Neural cell (in vitro differentiated cells): ENCODE results near the gene DACH1. TPM values are rescaled to one million over a fixed set of nuclear protein-coding genes. Genes with fewer than 3 reads are reported as not detected.
"Not testable (repeated sequence)": the region's sequence is repeated elsewhere in the genome, so short reads cannot be mapped to it uniquely, and the experiment has no call there.

Experiments used
- H2AFZ ChIP-seq: fragments of 200-600, 300-800 bp; sonication (generic), shearing (Covaris generic); 2 replicates; pipeline ENCODE4 v1.6.0; 2014; ENCODE audit warnings: low read depth, mild to moderate bottlenecking, antibody characterized with exemption, low read length, moderate library complexity
- H3F3A ChIP-seq: fragments of 200-600 bp; shearing (Covaris generic); 2 replicates; pipeline ENCODE4 v1.6.1; 2016; ENCODE audit warnings: mild to moderate bottlenecking, moderate library complexity, mixed read lengths, antibody characterized with exemption, low read length; ENCODE audit not compliant: insufficient read depth, poor library complexity, severe bottlenecking
- H3K27ac ChIP-seq: fragments of 200-600, 300-800 bp; sonication (generic), shearing (Covaris generic); 2 replicates; pipeline ENCODE4 v1.5.1; 2014; ENCODE audit warnings: mild to moderate bottlenecking, low read length, moderate library complexity
- H3K27me3 ChIP-seq: fragments of 300-800, 200-600 bp; sonication (generic), shearing (Covaris generic); 2 replicates; pipeline ENCODE4 v1.6.0; 2014; ENCODE audit warnings: mild to moderate bottlenecking, low read depth, low read length, moderate library complexity; ENCODE audit not compliant: insufficient read depth
- H3K36me3 ChIP-seq: fragments of 300-800, 200-600 bp; sonication (generic), shearing (Covaris generic); 2 replicates; pipeline ENCODE4 v1.5.1; 2014; ENCODE audit warnings: mild to moderate bottlenecking, antibody characterized with exemption, low read length, moderate library complexity; ENCODE audit not compliant: insufficient read depth
- H3K4me2 ChIP-seq: fragments of 300-800, 200-600 bp; sonication (generic), shearing (Covaris generic); 2 replicates; pipeline ENCODE4 v1.6.0; 2014; ENCODE audit warnings: mild to moderate bottlenecking, low read length
- H3K4me3 ChIP-seq: fragments of 300-800, 200-600 bp; sonication (generic), shearing (Covaris generic); 2 replicates; pipeline ENCODE4 v1.5.1; 2014; ENCODE audit warnings: mild to moderate bottlenecking, low read length, moderate library complexity
- H3K79me2 ChIP-seq: fragments of 200-600 bp; shearing (Covaris generic); replicated peaks from 2 replicates; pipeline ENCODE4 v1.6.0; 2014; ENCODE audit warnings: mild to moderate bottlenecking, low read length, moderate library complexity; ENCODE audit not compliant: insufficient read depth
- H3K9ac ChIP-seq: fragments of 300-800, 200-600 bp; sonication (generic), shearing (Covaris generic); 2 replicates; pipeline ENCODE4 v1.6.1; 2016; ENCODE audit warnings: mild to moderate bottlenecking, low read length, mixed read lengths
- H3K9me2 ChIP-seq: fragments of 200-600 bp; shearing (Covaris generic); 2 replicates; pipeline ENCODE4 v1.6.1; 2016; ENCODE audit warnings: mild to moderate bottlenecking, low read length, mixed read lengths; ENCODE audit not compliant: insufficient read depth
- H3K9me3 ChIP-seq: fragments of 200-600, 300-800 bp; sonication (generic), shearing (Covaris generic); 2 replicates; pipeline ENCODE4 v1.6.1; 2016; ENCODE audit warnings: mild to moderate bottlenecking, mixed run types, low read length, moderate library complexity, mixed read lengths
- H4K20me1 ChIP-seq: fragments of 200-600 bp; shearing (Covaris generic); 2 replicates; pipeline ENCODE4 v1.6.1; 2016; ENCODE audit warnings: mild to moderate bottlenecking, mixed run types; ENCODE audit not compliant: insufficient read depth
- EP300 ChIP-seq: fragments of 450-650 bp; conservative IDR thresholded peaks from 2 replicates; pipeline ENCODE4 v1.6.1; 2014; ENCODE audit warnings: antibody characterized with exemption, mild to moderate bottlenecking, moderate library complexity; ENCODE audit not compliant: poor library complexity, severe bottlenecking
- EZH2 ChIP-seq: fragments of 200-600, 300-800 bp; shearing (Covaris generic), sonication (generic); IDR thresholded peaks from 2 replicates; pipeline ENCODE4 v1.6.1; 2014; ENCODE audit warnings: antibody characterized with exemption, low read length, borderline replicate concordance, mild to moderate bottlenecking; ENCODE audit not compliant: insufficient read depth, poor library complexity, severe bottlenecking
- MXI1 ChIP-seq: fragments of 450-650 bp; conservative IDR thresholded peaks from 2 replicates; pipeline ENCODE4 v1.6.1; 2014; ENCODE audit warnings: antibody characterized with exemption, mild to moderate bottlenecking; ENCODE audit not compliant: poor library complexity, severe bottlenecking
- POLR2AphosphoS5 ChIP-seq: IDR thresholded peaks from 2 replicates; pipeline ENCODE4 v1.6.1; 2012
- RAD21 ChIP-seq: fragments of 450-650 bp; conservative IDR thresholded peaks from 2 replicates; pipeline ENCODE4 v1.6.1; 2014; ENCODE audit warnings: antibody characterized with exemption, mild to moderate bottlenecking, moderate library complexity
- SMC3 ChIP-seq: fragments of 450-650 bp; conservative IDR thresholded peaks from 2 replicates; pipeline ENCODE4 v1.6.1; 2014; ENCODE audit warnings: antibody characterized with exemption, mild to moderate bottlenecking, moderate library complexity; ENCODE audit not compliant: poor library complexity
- TAF1 ChIP-seq: IDR thresholded peaks from 2 replicates; pipeline ENCODE4 v1.6.1; 2012; ENCODE audit warnings: low read depth
- polyA plus RNA-seq: library from polyadenylated mRNA; depleted of rRNA; stranded (reverse); fragments of >200 nt; gene quantifications from 2 replicates; pipeline ENCODE4 v1.2.3, GENCODE V29; 2014
- TF ChIP-seq, protein P1 (sequence below): fragments of 450-650 bp; IDR thresholded peaks from 2 replicates; pipeline ENCODE4 v1.5.1; 2014; ENCODE audit warnings: antibody characterized with exemption, mild to moderate bottlenecking, moderate library complexity; ENCODE audit not compliant: poor library complexity, severe bottlenecking
- TF ChIP-seq, protein P2 (sequence below): IDR thresholded peaks from 2 replicates; pipeline ENCODE4 v1.6.1; 2012; ENCODE audit warnings: borderline replicate concordance

DACH1 gene
- polyA plus RNA-seq, 1 donor from 2014 or later: 20.0 TPM

DNA sequence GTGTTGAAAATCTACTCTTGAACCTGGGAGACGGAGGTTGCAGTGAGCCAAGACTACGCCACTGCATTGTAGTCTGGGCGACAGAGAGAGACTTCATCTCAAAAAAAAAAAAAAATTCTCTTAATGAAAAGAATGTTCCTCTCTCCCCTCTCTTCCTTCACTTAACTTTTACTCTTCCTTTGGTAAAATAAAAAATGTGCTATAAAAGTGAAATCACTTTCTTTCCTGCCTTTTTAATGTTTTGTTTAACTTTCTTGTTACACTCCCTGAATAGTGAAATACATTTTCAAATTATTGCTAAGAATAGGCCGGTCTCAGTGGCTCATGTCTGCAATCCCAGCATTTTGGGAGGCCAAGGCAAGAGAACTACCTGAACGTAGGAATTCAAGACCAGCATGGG, 86.5 kb downstream of the DACH1 start:
- Histone ChIP-seq H3K79me2 (no peaks in the 10 kb centered on the region), H3K27me3 (no peaks in the 10 kb centered on the region), H2AFZ (no peak overlapping the region), H3K9ac (no peak overlapping the region), H3K4me2 (no peak overlapping the region), H3K9me2 (no peaks in the 10 kb centered on the region), H3K4me3 (no peak overlapping the region), H3K27ac (no peak overlapping the region), H3F3A (no peaks in the 10 kb centered on the region), H3K36me3 (no peaks in the 10 kb centered on the region), H4K20me1 (no peaks in the 10 kb centered on the region), H3K9me3 (no peaks in the 10 kb centered on the region)
- TF ChIP-seq MXI1 (no peak), EZH2 (no peak), SMC3 (no peak), EP300 (no peak), TAF1 (no peak), RAD21 (no peak), POLR2AphosphoS5 (no peak)
- TF ChIP-seq, protein P1, sequence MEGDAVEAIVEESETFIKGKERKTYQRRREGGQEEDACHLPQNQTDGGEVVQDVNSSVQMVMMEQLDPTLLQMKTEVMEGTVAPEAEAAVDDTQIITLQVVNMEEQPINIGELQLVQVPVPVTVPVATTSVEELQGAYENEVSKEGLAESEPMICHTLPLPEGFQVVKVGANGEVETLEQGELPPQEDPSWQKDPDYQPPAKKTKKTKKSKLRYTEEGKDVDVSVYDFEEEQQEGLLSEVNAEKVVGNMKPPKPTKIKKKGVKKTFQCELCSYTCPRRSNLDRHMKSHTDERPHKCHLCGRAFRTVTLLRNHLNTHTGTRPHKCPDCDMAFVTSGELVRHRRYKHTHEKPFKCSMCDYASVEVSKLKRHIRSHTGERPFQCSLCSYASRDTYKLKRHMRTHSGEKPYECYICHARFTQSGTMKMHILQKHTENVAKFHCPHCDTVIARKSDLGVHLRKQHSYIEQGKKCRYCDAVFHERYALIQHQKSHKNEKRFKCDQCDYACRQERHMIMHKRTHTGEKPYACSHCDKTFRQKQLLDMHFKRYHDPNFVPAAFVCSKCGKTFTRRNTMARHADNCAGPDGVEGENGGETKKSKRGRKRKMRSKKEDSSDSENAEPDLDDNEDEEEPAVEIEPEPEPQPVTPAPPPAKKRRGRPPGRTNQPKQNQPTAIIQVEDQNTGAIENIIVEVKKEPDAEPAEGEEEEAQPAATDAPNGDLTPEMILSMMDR: no peak
- TF ChIP-seq, protein P2, sequence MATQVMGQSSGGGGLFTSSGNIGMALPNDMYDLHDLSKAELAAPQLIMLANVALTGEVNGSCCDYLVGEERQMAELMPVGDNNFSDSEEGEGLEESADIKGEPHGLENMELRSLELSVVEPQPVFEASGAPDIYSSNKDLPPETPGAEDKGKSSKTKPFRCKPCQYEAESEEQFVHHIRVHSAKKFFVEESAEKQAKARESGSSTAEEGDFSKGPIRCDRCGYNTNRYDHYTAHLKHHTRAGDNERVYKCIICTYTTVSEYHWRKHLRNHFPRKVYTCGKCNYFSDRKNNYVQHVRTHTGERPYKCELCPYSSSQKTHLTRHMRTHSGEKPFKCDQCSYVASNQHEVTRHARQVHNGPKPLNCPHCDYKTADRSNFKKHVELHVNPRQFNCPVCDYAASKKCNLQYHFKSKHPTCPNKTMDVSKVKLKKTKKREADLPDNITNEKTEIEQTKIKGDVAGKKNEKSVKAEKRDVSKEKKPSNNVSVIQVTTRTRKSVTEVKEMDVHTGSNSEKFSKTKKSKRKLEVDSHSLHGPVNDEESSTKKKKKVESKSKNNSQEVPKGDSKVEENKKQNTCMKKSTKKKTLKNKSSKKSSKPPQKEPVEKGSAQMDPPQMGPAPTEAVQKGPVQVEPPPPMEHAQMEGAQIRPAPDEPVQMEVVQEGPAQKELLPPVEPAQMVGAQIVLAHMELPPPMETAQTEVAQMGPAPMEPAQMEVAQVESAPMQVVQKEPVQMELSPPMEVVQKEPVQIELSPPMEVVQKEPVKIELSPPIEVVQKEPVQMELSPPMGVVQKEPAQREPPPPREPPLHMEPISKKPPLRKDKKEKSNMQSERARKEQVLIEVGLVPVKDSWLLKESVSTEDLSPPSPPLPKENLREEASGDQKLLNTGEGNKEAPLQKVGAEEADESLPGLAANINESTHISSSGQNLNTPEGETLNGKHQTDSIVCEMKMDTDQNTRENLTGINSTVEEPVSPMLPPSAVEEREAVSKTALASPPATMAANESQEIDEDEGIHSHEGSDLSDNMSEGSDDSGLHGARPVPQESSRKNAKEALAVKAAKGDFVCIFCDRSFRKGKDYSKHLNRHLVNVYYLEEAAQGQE: no peak

DNA sequence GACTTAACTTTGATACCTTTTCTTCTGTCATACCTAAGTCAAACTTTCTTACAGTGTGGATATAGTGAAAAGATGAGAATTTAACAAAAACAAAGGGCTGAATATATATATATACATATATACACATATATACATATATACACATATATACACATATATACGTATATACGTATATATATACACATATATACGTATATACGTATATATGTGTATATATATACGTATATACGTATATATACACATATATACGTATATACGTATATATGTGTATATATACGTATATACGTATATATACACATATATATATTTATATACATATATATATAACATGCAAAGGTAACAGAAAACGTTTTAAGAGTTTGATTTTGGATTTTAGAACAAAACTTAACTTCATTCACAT, 88.0 kb downstream of the DACH1 start:
- H3K4me3 ChIP-seq, H2AFZ ChIP-seq, H3K9ac ChIP-seq, H3K27ac ChIP-seq, H4K20me1 ChIP-seq, H3K9me3 ChIP-seq, H3K27me3 ChIP-seq, H3F3A ChIP-seq, H3K79me2 ChIP-seq, H3K4me2 ChIP-seq, H3K9me2 ChIP-seq, H3K36me3 ChIP-seq: not testable (repeated sequence)

DNA sequence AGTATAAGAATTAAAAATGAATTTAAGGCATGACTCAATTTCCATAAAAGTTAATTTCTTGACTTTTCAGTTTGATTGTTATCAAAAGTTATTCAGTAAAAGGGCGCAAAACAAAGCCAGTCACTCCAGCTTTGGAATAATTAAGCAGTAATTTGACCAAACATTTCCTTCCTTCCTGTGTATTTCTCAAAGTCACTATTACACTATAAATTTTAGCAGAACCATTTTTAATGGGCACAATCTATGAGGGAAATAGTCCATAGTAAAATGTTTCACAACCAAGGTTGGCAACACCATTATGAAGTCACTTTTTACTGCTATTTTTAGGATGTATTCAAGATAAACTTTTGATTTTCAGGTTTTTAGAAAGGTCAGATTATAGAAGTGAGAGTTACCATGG, 91.0 kb downstream of the DACH1 start:
- H3F3A ChIP-seq: no peaks in the 10 kb centered on the region
- H3K27ac ChIP-seq: no peak overlapping the region
- H4K20me1 ChIP-seq: no peaks in the 10 kb centered on the region
- no peaks in the 10 kb centered on the region for H3K9me2 ChIP-seq
- no peak for TF ChIP-seq POLR2AphosphoS5
- TF ChIP-seq EZH2: no peak
- TF ChIP-seq TAF1: no peak
- TF ChIP-seq, protein P1: no peak
- no peak for TF ChIP-seq MXI1
- no peak for TF ChIP-seq SMC3
- no peak for TF ChIP-seq RAD21
- TF ChIP-seq, protein P2: no peak
- TF ChIP-seq EP300: no peak
- H3K4me3 ChIP-seq: no peak overlapping the region
- no peak overlapping the region for H3K4me2 ChIP-seq
- H3K36me3 ChIP-seq: no peaks in the 10 kb centered on the region
- H3K27me3 ChIP-seq: no peaks in the 10 kb centered on the region
- no peaks in the 10 kb centered on the region for H3K79me2 ChIP-seq
- H3K9ac ChIP-seq: no peak overlapping the region
- no peak overlapping the region for H2AFZ ChIP-seq
- no peaks in the 10 kb centered on the region for H3K9me3 ChIP-seq
